Fibroblast of peridontal ligament (primary cell): ENCODE results near the gene NEURL1.

Source experiments
- DNase-seq: peaks from one replicate; pipeline ENCODE4 v3.0.0-alpha.2; 2010; ENCODE audit errors: extremely low read depth

NEURL1 gene

GRCh38 chr10:103493362-103493915, at the start of gene NEURL1:
Gene NEURL1, plus strand, starts transcription at chr10:103493705. Its CDS starts 683 bp downstream, at chr10:103494388.
- DNase-seq, result no peak

- no peak for DNase-seq
Measured at GRCh38 chr10:103444478-103444877, 49.0 kb upstream of the NEURL1 start.

GRCh38 chr10:103445366-103445765, 48.1 kb upstream of the NEURL1 start:
- no peak for DNase-seq

DNA sequence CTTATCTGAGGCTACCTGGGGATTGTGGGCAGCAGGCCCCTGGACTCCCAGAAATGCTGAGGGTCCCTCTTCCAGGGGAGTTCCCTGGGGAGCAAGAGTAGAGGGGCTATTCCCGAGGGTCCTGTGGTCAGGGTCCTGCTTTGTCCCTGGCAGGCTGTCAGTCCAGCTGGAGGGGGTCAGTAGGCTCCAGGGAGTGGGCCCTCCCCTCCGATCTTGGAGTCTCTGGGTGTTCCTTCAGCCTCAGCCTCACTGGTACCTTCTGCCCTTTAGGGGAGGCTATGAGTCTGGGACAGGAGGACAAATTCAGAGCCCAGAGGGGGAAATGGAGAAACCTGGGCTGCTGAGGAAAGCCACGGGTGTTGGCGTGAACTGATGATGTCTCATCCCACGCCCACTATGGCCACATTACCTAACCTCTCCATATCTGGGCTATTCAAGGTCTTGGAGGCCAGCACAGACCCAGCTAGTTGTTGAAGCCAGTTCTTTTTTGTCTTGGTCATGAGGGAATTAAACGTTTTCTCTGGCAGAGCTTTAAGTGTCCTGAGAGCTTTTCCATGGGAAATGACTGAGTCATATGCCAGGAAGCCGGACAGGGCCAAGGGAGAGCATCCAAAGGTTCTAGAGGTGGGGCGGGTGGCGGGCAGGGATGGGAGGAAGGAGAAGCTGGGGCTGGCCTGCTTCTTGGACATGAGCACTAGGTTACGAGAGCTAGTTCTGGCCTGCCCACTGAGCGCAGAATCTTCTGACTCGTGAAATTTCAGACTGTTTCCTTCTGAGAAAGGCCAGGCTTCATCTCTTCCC, 47.5 kb upstream of the NEURL1 start:
- DNase-seq, result peak; percentile 80

DNA sequence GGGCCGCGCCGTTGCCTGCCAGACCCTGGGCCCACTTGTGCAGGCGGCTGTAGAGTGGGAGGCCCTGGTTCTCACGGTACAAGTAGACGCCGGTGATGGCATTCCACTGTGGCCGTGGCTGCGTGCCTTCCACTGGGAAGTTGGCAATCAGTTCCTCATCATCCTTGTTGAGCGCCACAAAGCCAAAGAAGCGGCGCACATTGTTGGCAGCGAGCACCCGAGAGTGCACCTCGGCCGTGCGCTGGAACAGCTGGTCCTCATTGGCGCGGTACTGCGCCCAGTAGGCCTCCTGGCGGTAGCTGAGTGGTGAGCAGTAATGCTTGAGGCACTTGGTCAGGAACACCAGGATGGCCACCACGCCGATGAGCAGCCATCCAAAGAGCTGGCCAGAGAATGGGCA, 46.3 kb upstream of the NEURL1 start:
- no peak for DNase-seq

DNA sequence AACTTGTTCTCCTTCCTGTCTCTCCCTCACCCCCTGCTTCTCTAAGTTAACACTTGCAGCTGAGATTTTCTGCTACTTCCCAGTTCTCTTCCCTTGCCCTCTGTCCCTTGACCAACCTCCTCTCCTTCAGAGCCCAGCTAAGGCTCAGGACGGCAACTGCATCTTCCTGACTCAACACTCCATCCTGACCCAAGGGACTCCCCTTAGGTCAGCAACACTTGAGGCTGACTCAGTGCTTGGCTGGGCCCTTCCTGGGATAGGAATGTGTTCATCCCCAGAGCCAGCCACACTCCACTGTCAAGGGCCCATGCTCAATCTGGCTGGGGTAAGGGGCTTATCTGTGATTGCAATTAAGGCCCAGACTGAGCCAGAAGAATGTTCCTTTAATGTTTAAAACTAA, 44.8 kb upstream of the NEURL1 start:
- DNase-seq, result peak; percentile 91

- no peak for DNase-seq
Measured at GRCh38 chr10:103449208-103450144, 44.0 kb upstream of the NEURL1 start.

GRCh38 chr10:103450201-103450695, 43.3 kb upstream of the NEURL1 start:
- no peak for DNase-seq

- DNase-seq, result peak; percentile 38
Measured at GRCh38 chr10:103451091-103451813, 42.3 kb upstream of the NEURL1 start.

GRCh38 chr10:103451831-103452505, 41.5 kb upstream of the NEURL1 start, which contains the start of gene CALHM2:
Gene CALHM2, minus strand, starts transcription at chr10:103452370. Its CDS starts 2,429 bp downstream, at chr10:103449941.
- peak; percentile 40 for DNase-seq

- DNase-seq, result no peak
Measured at GRCh38 chr10:103452506-103453230, 40.8 kb upstream of the NEURL1 start.

DNA sequence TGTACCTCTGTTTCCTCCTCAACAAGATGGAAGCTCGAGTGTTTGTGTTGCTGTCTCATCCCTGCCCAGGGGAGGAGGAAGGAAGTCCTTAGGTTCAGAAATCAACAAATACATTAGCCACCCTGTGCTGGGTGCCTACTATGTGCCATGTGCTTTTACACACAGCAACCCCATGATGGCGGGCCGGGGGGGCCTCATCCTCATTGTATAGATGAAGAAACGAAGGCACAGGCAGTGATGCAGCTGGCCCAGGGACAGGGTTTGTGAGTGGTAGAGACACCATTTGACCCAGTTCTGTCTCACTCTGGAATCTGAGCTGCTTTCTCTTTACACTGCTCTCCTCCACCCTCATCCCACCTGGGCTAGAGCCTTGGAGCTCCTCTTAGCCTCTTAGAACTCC, 39.5 kb upstream of the NEURL1 start:
- no peak for DNase-seq

DNA sequence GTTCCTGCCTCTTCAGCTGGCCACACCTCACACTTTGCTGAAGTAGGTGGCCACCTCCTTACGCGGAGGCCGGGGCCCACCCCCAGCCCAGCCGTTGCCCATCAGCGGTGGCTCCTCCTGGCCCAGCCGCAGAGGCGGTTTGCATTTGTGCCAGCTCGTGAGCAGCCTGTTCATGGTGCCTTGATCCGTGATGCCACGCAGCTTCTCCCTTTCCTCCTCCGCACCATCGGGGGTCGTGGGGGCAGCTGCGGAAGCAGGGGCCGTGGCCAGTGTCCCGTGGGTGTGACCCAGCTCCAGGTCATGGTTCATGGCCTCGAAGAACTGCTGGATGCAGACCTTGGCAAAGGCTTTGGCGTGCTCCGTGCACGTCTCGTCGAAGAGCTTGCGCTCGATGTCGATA, 38.3 kb upstream of the NEURL1 start:
- DNase-seq, result no peak

- DNase-seq, result no peak
Measured at GRCh38 chr10:103456074-103456660, 37.3 kb upstream of the NEURL1 start.

GRCh38 chr10:103457176-103457712, 36.3 kb upstream of the NEURL1 start:
- DNase-seq, result no peak

GRCh38 chr10:103457896-103458583, 35.5 kb upstream of the NEURL1 start:
- no peak for DNase-seq

DNA sequence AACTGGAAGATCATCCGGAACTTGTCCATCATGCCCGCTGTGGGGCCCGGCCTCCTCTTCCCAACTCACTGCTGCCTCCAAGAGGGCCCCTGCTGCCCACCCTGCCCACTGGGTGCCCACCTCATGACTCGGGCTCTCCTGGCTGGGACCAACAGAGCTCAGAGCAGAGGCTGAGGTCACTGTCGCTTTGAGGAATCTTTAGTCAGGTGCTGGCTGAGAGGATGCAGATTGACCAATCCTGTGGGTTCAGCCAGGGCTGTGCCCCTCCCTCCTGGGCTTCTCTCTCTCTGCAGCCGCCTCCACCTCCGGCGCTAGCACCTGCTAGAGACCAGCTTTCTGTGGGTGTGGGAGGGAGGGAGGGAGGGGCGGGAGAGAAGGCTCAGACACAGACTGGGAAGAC, 34.8 kb upstream of the NEURL1 start, which contains the start of gene CALHM1:
CALHM1 (minus strand) TSS at position 181 of the 400 bp plus-strand sequence; CDS start at position 32, 149 bp downstream.
- no peak for DNase-seq

GRCh38 chr10:103459615-103460014, 33.9 kb upstream of the NEURL1 start:
- no peak for DNase-seq

GRCh38 chr10:103463499-103463898, 30.0 kb upstream of the NEURL1 start:
- no peak for DNase-seq
